SK-N-SH (cell line): Measurements from ENCODE around the gene NOXRED1.

Experiments
- CTCF ChIP-seq: fragments of 200-600 bp; sonication (generic); IDR thresholded peaks from 2 replicates; pipeline ENCODE4 v1.6.1; 2017; ENCODE audit warnings: antibody characterized with exemption, mild to moderate bottlenecking, moderate library complexity
- ELF1 ChIP-seq: IDR thresholded peaks from 2 replicates; pipeline ENCODE4 v1.4.0; 2012
- EP300 ChIP-seq, 2 experiments: IDR thresholded peaks; 2 replicates each; pipeline versions ENCODE4 v1.4.0 to v1.6.1; 2012; ENCODE audit warnings: borderline replicate concordance in 1 of 2, low read depth in 1 of 2, low read length in 1 of 2
- EZH2phosphoT487 ChIP-seq: fragments of 200-600 bp; sonication (generic); IDR thresholded peaks from 2 replicates; pipeline ENCODE4 v1.6.1; 2017; ENCODE audit warnings: low read depth, mixed run types, mild to moderate bottlenecking, antibody characterized with exemption, moderate library complexity, borderline replicate concordance
- FOSL2 ChIP-seq: IDR thresholded peaks from 2 replicates; pipeline ENCODE4 v1.4.0; 2012; ENCODE audit warnings: low read depth, mild to moderate bottlenecking, moderate library complexity, borderline replicate concordance
- FOXJ3 ChIP-seq: sonication (generic); formaldehyde crosslinking; IDR thresholded peaks from 2 replicates; pipeline ENCODE4 v1.5.1; 2020; ENCODE audit warnings: mild to moderate bottlenecking, missing genetic modification reagents
- FOXM1 ChIP-seq: IDR thresholded peaks from 2 replicates; pipeline ENCODE4 v1.4.0; 2012; ENCODE audit warnings: low read depth, mild to moderate bottlenecking
- MXI1 ChIP-seq: IDR thresholded peaks from 2 replicates; pipeline ENCODE4 v1.6.1; 2012; ENCODE audit warnings: mild to moderate bottlenecking, low read depth, low read length, improper control_type of control experiment
- POLR2AphosphoS5 ChIP-seq: IDR thresholded peaks from 2 replicates; pipeline ENCODE4 v1.6.1; 2012; ENCODE audit warnings: low read depth, low read length
- RAD21 ChIP-seq: IDR thresholded peaks from 2 replicates; pipeline ENCODE4 v1.6.1; 2012; ENCODE audit warnings: mild to moderate bottlenecking, low read length
- RFX5 ChIP-seq: IDR thresholded peaks from 2 replicates; pipeline ENCODE4 v1.6.1; 2012; ENCODE audit warnings: mild to moderate bottlenecking, improper control_type of control experiment, low read length

GRCh38 chr14:77375973-77376770, 47.2 kb downstream of the NOXRED1 start:
- no peak for TF ChIP-seq CTCF
- 0 out of 2 replicates have a peak, but pooled peaks have one; percentile 23 for TF ChIP-seq MXI1
- TF ChIP-seq EZH2phosphoT487: no peak
- TF ChIP-seq FOXM1: no peak
- TF ChIP-seq RFX5: no peak
- TF ChIP-seq RAD21: no peak
- no peak for TF ChIP-seq ELF1
- no peak for TF ChIP-seq EP300 (IDR thresholded peaks at IDR 0.05; ENCODE audit: borderline replicate concordance in 1 of 2, low read depth in 1 of 2, low read length in 1 of 2)
- no peak for TF ChIP-seq FOSL2
- no peak for TF ChIP-seq POLR2AphosphoS5
- TF ChIP-seq FOXJ3 (CRISPR knock-in tag): no peak
